ENCODE data around the gene SLC43A1.

Gene SLC43A1

DNA sequence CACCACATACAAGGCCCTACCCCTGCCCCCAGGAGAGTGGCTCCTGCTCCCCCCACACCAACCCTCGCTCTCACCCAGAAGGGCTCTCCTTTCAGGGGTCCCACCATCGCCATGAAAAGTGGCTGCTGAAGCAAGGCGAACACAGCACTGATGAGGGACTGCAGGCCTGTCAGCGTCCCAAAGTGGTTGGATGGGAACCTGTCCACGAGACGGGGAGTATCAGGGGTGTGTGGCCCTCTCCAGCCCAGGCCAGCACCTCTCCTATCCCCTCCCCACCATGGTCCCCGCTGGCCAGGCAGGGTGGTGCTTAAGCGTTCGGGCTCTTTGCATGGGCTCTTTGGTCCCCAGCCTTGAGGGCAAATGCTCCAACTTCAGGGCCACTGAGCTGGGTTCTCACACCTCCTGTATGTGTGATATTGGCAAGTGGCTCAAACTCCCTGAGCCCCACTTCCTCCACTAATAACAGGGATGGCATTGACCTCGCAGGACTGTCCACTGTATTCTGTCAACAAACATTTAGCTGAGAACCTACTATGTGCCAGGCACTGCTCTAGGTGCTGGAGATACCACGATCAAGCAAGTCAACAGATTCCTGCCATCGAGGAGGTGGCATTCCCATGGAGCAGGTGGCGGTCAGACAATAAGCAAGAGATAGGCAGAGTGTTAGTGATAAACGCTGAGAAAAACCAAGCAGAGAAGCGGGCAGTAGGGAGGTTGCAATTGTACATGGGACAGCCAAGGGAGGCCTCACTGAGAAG lies 28.3 kb downstream of the SLC43A1 start:
- H3K4me3 ChIP-seq (ENCODE audit: low read depth, low read length), result no peak overlapping the region
- DNase-seq (ENCODE audit: low read depth), result no peak
- TF ChIP-seq MYC (IDR thresholded peaks at IDR 0.05; ENCODE audit: low read depth, low read length) (no peak), MAX (IDR thresholded peaks at IDR 0.05; ENCODE audit: low read depth, low read length) (no peak), POLR2A (IDR thresholded peaks at IDR 0.05; ENCODE audit: extremely low read depth, insufficient read length) (no peak)
- TF ChIP-seq, protein P1, sequence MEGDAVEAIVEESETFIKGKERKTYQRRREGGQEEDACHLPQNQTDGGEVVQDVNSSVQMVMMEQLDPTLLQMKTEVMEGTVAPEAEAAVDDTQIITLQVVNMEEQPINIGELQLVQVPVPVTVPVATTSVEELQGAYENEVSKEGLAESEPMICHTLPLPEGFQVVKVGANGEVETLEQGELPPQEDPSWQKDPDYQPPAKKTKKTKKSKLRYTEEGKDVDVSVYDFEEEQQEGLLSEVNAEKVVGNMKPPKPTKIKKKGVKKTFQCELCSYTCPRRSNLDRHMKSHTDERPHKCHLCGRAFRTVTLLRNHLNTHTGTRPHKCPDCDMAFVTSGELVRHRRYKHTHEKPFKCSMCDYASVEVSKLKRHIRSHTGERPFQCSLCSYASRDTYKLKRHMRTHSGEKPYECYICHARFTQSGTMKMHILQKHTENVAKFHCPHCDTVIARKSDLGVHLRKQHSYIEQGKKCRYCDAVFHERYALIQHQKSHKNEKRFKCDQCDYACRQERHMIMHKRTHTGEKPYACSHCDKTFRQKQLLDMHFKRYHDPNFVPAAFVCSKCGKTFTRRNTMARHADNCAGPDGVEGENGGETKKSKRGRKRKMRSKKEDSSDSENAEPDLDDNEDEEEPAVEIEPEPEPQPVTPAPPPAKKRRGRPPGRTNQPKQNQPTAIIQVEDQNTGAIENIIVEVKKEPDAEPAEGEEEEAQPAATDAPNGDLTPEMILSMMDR (IDR thresholded peaks at IDR 0.05; ENCODE audit: low read depth, low read length), result no peak

DNA sequence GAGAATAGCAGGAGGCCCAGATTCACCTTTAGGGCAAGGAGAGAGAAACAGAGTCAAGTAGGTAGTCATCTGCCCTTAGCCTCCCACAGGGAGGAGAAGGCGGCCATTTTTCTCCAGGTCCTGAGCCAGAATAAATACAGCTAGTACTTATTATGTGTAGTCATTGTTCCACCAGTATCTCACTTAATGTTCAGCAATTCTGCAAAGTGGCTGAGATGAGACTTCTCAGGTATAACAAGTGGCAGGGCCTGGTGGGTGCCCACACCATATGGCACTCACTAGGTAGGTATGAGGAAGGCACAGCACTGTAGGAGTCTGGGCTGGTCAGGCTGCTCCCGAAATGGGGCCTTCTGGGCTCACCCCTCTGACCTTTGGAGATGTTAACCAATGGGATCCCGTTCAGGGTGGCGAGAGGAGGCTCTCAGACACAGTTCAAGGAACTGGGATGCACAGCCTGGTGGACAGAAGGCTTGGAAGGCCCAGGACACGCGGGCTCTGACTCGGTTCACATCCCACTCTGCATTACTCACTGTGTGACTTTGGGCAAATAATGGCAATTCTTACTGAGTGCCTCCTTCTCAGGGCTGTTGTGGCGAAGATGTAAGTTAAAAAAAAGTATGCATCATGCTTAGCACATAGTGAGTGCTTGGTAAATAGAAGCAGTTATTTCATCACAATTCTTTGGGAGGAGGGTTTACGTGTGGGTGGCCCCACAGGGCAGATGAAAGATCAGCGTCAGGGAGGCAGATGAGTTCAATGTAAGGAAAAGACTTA lies 30.1 kb downstream of the SLC43A1 start:
- DNase-seq (ENCODE audit: low read depth), result peak; percentile 92
- H3K4me3 ChIP-seq (ENCODE audit: low read depth, low read length), result no peak overlapping the region
- TF ChIP-seq POLR2A (IDR thresholded peaks at IDR 0.05; ENCODE audit: extremely low read depth, insufficient read length) (no peak), MYC (IDR thresholded peaks at IDR 0.05; ENCODE audit: low read depth, low read length) (no peak), MAX (IDR thresholded peaks at IDR 0.05; ENCODE audit: low read depth, low read length) (no peak)
- TF ChIP-seq, protein P1 (IDR thresholded peaks at IDR 0.05; ENCODE audit: low read depth, low read length), result no peak

DNA sequence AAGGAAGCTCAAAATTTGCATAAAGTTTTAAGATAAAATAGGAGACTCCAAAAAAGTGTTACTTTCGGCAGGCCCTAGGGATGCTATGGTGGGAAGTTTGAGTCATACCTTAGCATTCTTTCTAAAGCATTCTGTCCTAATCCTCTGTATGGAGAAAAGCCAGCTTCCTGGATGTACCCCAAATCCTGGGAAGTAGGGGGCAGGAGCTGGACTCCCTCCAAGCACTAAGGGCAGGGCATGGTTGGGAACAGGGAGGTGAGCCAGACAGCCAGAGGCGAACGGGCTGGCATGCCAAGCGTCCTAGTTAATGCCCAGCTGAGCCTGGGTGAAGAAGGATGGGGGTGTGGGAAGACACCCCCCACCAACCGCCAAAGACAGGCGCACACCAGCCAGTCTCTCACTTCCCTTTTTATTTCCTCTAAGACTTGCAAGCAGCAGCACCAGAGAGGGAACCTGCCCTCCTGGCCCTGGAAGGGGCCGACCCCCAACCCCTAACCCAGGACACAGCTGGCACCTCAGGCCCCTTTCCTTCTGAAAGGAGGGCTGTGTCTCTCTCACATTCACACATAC lies 31.3 kb downstream of the SLC43A1 start:
- DNase-seq (ENCODE audit: low read depth), result peak; percentile 93
- TF ChIP-seq POLR2A (IDR thresholded peaks at IDR 0.05; ENCODE audit: extremely low read depth, insufficient read length), result no peak
- peak; percentile 32; the same call in 1 of the 2 replicates for TF ChIP-seq MYC (IDR thresholded peaks at IDR 0.05; ENCODE audit: low read depth, low read length)
- TF ChIP-seq MAX (IDR thresholded peaks at IDR 0.05; ENCODE audit: low read depth, low read length), result no peak
- H3K4me3 ChIP-seq (ENCODE audit: low read depth, low read length), result peak overlapping the region; percentile 41

DNA sequence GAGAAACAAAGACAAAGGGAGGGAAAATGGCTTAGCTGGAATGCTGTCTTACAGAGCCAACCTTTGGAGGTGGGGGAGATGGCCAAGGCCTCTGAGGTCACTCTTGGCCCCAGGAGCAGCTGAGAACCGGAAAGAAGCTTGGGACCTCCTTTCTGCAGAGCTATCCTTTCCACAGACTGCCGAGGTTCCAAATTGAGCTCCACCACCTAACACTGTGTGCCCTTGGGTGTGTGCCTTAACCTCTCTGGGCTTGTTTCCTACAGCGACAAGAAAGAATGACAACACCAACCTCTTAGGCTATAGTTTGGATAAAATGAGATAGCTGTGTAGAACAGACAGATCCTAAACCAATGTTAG lies 32.0 kb downstream of the SLC43A1 start:
- no peak for TF ChIP-seq MAX (IDR thresholded peaks at IDR 0.05; ENCODE audit: low read depth, low read length)
- TF ChIP-seq POLR2A (IDR thresholded peaks at IDR 0.05; ENCODE audit: extremely low read depth, insufficient read length), result no peak
- TF ChIP-seq, protein P1 (IDR thresholded peaks at IDR 0.05; ENCODE audit: low read depth, low read length), result no peak
- TF ChIP-seq MYC (IDR thresholded peaks at IDR 0.05; ENCODE audit: low read depth, low read length), result no peak
- H3K4me3 ChIP-seq (ENCODE audit: low read depth, low read length), result peak overlapping the region; percentile 41
- DNase-seq (ENCODE audit: low read depth), result no peak

- peak overlapping the region; percentile 41 for H3K4me3 ChIP-seq (ENCODE audit: low read depth, low read length)
- TF ChIP-seq, protein P1 (IDR thresholded peaks at IDR 0.05; ENCODE audit: low read depth, low read length), result peak; percentile 57
- no peak for TF ChIP-seq MYC (IDR thresholded peaks at IDR 0.05; ENCODE audit: low read depth, low read length)
- DNase-seq (ENCODE audit: low read depth), result peak; percentile 89
Measured at GRCh38 chr11:57482782-57483561, 32.5 kb downstream of the SLC43A1 start.

Measured in NB4 (cell line).